HepG2 (cell line): ENCODE data around the gene TMEM107. TPM values are rescaled to one million over a fixed set of nuclear protein-coding genes. Genes with fewer than 3 reads are reported as not detected.

Experiments
- BHLHE40 ChIP-seq: IDR thresholded peaks from 2 replicates; pipeline ENCODE4 v1.6.1; 2011; ENCODE audit warnings: low read length, improper control_type of control experiment
- MEIS2 ChIP-seq: sonication (generic); formaldehyde crosslinking; IDR thresholded peaks from 2 replicates; pipeline ENCODE4 v1.9.0; 2021; ENCODE audit warnings: mild to moderate bottlenecking, missing genetic modification reagents
- NR1H2 ChIP-seq: sonication (generic); formaldehyde crosslinking; IDR thresholded peaks from 2 replicates; pipeline ENCODE4 v1.8.1; 2022; ENCODE audit warnings: low read depth, missing genetic modification reagents, borderline replicate concordance
- POLR2AphosphoS5 ChIP-seq: IDR thresholded peaks from 2 replicates; pipeline ENCODE4 v1.6.1; 2012; ENCODE audit warnings: low read depth, low read length
- RBM39 ChIP-seq: fragments of 200-400 bp; formaldehyde crosslinking; IDR thresholded peaks from one replicate; pipeline ENCODE4 v1.6.1; 2018; ENCODE audit warnings: antibody characterized with exemption, mild to moderate bottlenecking, low read depth, low read length; ENCODE audit not compliant: poor library complexity, severe bottlenecking
- REPIN1 ChIP-seq: sonication (generic); formaldehyde crosslinking; IDR thresholded peaks from 2 replicates; pipeline ENCODE4 v1.8.0; 2022; ENCODE audit warnings: missing genetic modification reagents, low read depth, mild to moderate bottlenecking, borderline replicate concordance
- SMAD1 ChIP-seq: sonication (generic); formaldehyde crosslinking; IDR thresholded peaks from 2 replicates; pipeline ENCODE4 v1.4.0; 2020; ENCODE audit warnings: missing genetic modification reagents, low read depth, mild to moderate bottlenecking, borderline replicate concordance
- SSRP1 ChIP-seq: IDR thresholded peaks from 2 replicates; pipeline ENCODE4 v1.6.1; 2016; ENCODE audit warnings: control low read depth
- ZBTB1 ChIP-seq: sonication (generic); formaldehyde crosslinking; IDR thresholded peaks from 2 replicates; pipeline ENCODE4 v1.4.0; 2020; ENCODE audit warnings: missing genetic modification reagents, borderline replicate concordance
- ZNF468 ChIP-seq: sonication (generic); formaldehyde crosslinking; IDR thresholded peaks from 2 replicates; pipeline ENCODE4 v1.8.0; 2022; ENCODE audit warnings: mild to moderate bottlenecking, moderate library complexity, missing genetic modification reagents
- ZNF605 ChIP-seq: sonication (generic); formaldehyde crosslinking; IDR thresholded peaks from 2 replicates; pipeline ENCODE4 v1.8.0; 2022; ENCODE audit warnings: mild to moderate bottlenecking, missing genetic modification reagents
- ZNF672 ChIP-seq: sonication (generic); formaldehyde crosslinking; IDR thresholded peaks from 2 replicates; pipeline ENCODE4 v1.8.1; 2022; ENCODE audit warnings: missing genetic modification reagents
- ZNF773 ChIP-seq: sonication (generic); formaldehyde crosslinking; IDR thresholded peaks from 2 replicates; pipeline ENCODE4 v1.4.0; 2020; ENCODE audit warnings: missing genetic modification reagents, borderline replicate concordance
- ZNF83 ChIP-seq: sonication (generic); formaldehyde crosslinking; IDR thresholded peaks from 2 replicates; pipeline ENCODE4 v1.4.0; 2020; ENCODE audit warnings: missing genetic modification reagents, mild to moderate bottlenecking, borderline replicate concordance
- ZNF883 ChIP-seq: sonication (generic); formaldehyde crosslinking; IDR thresholded peaks from 2 replicates; pipeline ENCODE4 v1.5.1; 2020; ENCODE audit warnings: mild to moderate bottlenecking, missing genetic modification reagents; ENCODE audit errors: not compliant biosample characterization
- polyA plus RNA-seq, 8 experiments: library from polyadenylated mRNA; depleted of rRNA in 3 of 8; stranded (reverse) in 7 of 8; unstranded in 1 of 8; fragments of >200 nt; fragmentation: Illumina TruSeq in 4 of 8; extraction: Trizol in 4 of 8; gene quantifications; 2 replicates each; pipeline versions ENCODE4 v1.2.1 to v1.2.3, GENCODE V29; 2011 to 2016; ENCODE audit warnings: low read depth in 4 of 8, missing spikeins in 1 of 8, mixed read lengths in 1 of 8; ENCODE audit not compliant: insufficient read depth in 1 of 8
- total RNA-seq, 5 experiments: library from RNA; depleted of rRNA; stranded (reverse); fragments of >200 nt; fragmentation: Illumina TruSeq; extraction: Trizol; gene quantifications; 2 replicates each; pipeline ENCODE4 v1.2.3, GENCODE V29; 2016; ENCODE audit warnings: low read depth in 1 of 5
- TF ChIP-seq, protein P1 (sequence below): sonication (generic); formaldehyde crosslinking; conservative IDR thresholded peaks from 2 replicates; pipeline ENCODE4 v1.5.0; 2020; ENCODE audit warnings: missing genetic modification reagents
- TF ChIP-seq, protein P2 (sequence below): sonication (generic); formaldehyde crosslinking; IDR thresholded peaks from 2 replicates; pipeline ENCODE4 v1.5.0; 2020; ENCODE audit warnings: missing genetic modification reagents
- TF ChIP-seq, protein P3 (sequence below): sonication (generic); formaldehyde crosslinking; IDR thresholded peaks from 2 replicates; pipeline ENCODE4 v1.5.0; 2020; ENCODE audit warnings: mild to moderate bottlenecking, missing genetic modification reagents, borderline replicate concordance
- TF ChIP-seq, protein P4 (sequence below): sonication (generic); formaldehyde crosslinking; IDR thresholded peaks from 2 replicates; pipeline ENCODE4 v1.4.0; 2020; ENCODE audit warnings: missing genetic modification reagents, mild to moderate bottlenecking, borderline replicate concordance
- TF ChIP-seq, protein P5 (sequence below): sonication (generic); formaldehyde crosslinking; IDR thresholded peaks from 2 replicates; pipeline ENCODE4 v1.5.0; 2020; ENCODE audit warnings: missing genetic modification reagents

TMEM107 gene
- total and polyA plus RNA-seq, 2 of the 13 experiments (the other 11 are each of a cell fraction or from before 2014, with no cell fraction given): 7.2 to 15.3 TPM

DNA sequence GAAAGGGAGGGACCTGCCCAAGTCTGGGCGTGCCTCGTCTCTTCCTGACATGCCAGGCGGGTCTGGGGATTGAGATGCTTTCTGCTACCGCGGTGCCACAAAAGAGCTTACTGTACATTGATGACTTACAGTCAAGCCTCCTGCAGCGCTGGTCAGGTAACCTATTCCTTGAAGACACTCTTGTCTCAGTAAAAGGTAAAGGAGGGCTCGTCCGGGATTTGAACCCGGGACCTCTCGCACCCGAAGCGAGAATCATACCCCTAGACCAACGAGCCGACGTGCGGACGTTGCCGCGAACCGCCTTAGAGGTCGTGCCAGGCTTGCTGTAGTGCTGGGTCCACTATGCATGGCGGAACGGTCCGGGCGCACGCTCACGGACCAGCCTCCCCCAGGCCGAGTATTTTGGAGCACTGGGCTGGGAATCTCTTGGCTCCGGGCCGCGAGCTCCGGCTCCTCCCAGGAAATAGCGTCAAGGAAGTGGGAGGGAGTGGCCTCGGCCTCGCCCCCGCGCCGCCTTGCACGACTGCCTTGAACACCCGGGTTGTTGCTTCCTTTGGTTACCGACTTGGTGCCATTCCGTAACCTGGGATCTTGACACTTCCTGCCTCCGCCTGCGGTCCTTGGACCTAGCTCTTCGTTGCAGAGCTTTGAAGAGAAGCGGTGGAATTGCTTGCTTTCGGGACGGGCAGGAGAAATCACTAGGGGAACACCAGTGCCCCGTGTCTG is 46.6 kb upstream of the TMEM107 start (continued):
- TF ChIP-seq MEIS2 (CRISPR knock-in tag): no peak
- 0 out of 2 replicates have a peak, but pooled peaks have one; percentile 66 for TF ChIP-seq NR1H2 (CRISPR knock-in tag)
- peak; percentile 93; the same call in 1 of the 2 replicates for TF ChIP-seq SMAD1 (CRISPR knock-in tag)
- TF ChIP-seq, protein P1, sequence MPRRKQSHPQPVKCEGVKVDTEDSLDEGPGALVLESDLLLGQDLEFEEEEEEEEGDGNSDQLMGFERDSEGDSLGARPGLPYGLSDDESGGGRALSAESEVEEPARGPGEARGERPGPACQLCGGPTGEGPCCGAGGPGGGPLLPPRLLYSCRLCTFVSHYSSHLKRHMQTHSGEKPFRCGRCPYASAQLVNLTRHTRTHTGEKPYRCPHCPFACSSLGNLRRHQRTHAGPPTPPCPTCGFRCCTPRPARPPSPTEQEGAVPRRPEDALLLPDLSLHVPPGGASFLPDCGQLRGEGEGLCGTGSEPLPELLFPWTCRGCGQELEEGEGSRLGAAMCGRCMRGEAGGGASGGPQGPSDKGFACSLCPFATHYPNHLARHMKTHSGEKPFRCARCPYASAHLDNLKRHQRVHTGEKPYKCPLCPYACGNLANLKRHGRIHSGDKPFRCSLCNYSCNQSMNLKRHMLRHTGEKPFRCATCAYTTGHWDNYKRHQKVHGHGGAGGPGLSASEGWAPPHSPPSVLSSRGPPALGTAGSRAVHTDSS (CRISPR knock-in tag): no peak
- no peak for TF ChIP-seq ZNF773 (CRISPR knock-in tag)
- TF ChIP-seq, protein P2, sequence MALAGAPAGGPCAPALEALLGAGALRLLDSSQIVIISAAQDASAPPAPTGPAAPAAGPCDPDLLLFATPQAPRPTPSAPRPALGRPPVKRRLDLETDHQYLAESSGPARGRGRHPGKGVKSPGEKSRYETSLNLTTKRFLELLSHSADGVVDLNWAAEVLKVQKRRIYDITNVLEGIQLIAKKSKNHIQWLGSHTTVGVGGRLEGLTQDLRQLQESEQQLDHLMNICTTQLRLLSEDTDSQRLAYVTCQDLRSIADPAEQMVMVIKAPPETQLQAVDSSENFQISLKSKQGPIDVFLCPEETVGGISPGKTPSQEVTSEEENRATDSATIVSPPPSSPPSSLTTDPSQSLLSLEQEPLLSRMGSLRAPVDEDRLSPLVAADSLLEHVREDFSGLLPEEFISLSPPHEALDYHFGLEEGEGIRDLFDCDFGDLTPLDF (CRISPR knock-in tag): no peak
- no peak for TF ChIP-seq ZNF883
- TF ChIP-seq, protein P3, sequence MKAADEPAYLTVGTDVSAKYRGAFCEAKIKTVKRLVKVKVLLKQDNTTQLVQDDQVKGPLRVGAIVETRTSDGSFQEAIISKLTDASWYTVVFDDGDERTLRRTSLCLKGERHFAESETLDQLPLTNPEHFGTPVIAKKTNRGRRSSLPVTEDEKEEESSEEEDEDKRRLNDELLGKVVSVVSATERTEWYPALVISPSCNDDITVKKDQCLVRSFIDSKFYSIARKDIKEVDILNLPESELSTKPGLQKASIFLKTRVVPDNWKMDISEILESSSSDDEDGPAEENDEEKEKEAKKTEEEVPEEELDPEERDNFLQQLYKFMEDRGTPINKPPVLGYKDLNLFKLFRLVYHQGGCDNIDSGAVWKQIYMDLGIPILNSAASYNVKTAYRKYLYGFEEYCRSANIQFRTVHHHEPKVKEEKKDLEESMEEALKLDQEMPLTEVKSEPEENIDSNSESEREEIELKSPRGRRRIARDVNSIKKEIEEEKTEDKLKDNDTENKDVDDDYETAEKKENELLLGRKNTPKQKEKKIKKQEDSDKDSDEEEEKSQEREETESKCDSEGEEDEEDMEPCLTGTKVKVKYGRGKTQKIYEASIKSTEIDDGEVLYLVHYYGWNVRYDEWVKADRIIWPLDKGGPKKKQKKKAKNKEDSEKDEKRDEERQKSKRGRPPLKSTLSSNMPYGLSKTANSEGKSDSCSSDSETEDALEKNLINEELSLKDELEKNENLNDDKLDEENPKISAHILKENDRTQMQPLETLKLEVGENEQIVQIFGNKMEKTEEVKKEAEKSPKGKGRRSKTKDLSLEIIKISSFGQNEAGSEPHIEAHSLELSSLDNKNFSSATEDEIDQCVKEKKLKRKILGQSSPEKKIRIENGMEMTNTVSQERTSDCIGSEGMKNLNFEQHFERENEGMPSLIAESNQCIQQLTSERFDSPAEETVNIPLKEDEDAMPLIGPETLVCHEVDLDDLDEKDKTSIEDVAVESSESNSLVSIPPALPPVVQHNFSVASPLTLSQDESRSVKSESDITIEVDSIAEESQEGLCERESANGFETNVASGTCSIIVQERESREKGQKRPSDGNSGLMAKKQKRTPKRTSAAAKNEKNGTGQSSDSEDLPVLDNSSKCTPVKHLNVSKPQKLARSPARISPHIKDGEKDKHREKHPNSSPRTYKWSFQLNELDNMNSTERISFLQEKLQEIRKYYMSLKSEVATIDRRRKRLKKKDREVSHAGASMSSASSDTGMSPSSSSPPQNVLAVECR (CRISPR knock-in tag): peak; percentile 49; the same call in 1 of the 2 replicates
- TF ChIP-seq POLR2AphosphoS5: peak; percentile 89
- TF ChIP-seq REPIN1: peak; percentile 82
- no peak for TF ChIP-seq BHLHE40
- TF ChIP-seq ZBTB1 (CRISPR knock-in tag): 0 out of 2 replicates have a peak, but pooled peaks have one; percentile 44
- TF ChIP-seq, protein P4, sequence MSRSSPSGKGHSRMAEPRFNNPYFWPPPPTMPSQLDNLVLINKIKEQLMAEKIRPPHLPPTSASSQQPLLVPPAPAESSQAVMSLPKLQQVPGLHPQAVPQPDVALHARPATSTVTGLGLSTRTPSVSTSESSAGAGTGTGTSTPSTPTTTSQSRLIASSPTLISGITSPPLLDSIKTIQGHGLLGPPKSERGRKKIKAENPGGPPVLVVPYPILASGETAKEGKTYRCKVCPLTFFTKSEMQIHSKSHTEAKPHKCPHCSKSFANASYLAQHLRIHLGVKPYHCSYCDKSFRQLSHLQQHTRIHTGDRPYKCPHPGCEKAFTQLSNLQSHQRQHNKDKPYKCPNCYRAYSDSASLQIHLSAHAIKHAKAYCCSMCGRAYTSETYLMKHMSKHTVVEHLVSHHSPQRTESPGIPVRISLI (CRISPR knock-in tag): no peak
- peak; percentile 23; the same call in 1 of the 2 replicates for TF ChIP-seq ZNF605 (CRISPR knock-in tag)
- TF ChIP-seq RBM39: peak; percentile 70
- no peak for TF ChIP-seq ZNF468 (CRISPR knock-in tag)
- TF ChIP-seq, protein P5, sequence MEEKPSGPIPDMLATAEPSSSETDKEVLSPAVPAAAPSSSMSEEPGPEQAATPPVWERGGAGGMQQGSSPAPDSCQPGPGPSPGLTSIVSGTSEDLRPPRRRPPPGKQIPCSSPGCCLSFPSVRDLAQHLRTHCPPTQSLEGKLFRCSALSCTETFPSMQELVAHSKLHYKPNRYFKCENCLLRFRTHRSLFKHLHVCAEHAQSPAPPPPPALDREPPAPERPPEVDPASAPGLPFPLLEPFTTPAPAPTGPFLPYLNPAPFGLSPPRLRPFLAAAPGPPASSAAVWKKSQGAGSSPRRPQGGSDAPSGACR (CRISPR knock-in tag): peak; percentile 92; the same call in 1 of the 2 replicates
- TF ChIP-seq ZNF672 (CRISPR knock-in tag): no peak
- 0 out of 2 replicates have a peak, but pooled peaks have one; percentile 60 for TF ChIP-seq ZNF83
- TF ChIP-seq SSRP1 (CRISPR knock-in tag): peak; percentile 88
